HFF-Myc (cell line): Measurements from ENCODE around the gene KLK7.

Experiments
- DNase-seq: peaks from one replicate; pipeline ENCODE4 v3.0.0-alpha.2; 2011; ENCODE audit warnings: low read depth; ENCODE audit errors: extremely low read depth
- H3K4me3 ChIP-seq: replicated peaks from 2 replicates; pipeline ENCODE4 v1.5.1; 2011; ENCODE audit warnings: low read depth, mild to moderate bottlenecking, control low read depth, low read length
- CTCF ChIP-seq: IDR thresholded peaks from 2 replicates; pipeline ENCODE4 v1.5.1; 2012; ENCODE audit warnings: mild to moderate bottlenecking, low read depth, low read length, control low read depth; ENCODE audit errors: missing control alignments

KLK7 gene

GRCh38 chr19:51027126-51027806 lies 43.5 kb upstream of the KLK7 start:
- no peak overlapping the region for H3K4me3 ChIP-seq
- no peak for TF ChIP-seq CTCF
- no peak for DNase-seq

GRCh38 chr19:51026554-51026831 lies 42.8 kb upstream of the KLK7 start, which contains the start of gene KLK11:
TSS of gene KLK11 (minus strand) at chr19:51026616. CDS start at chr19:51025631, 985 bp downstream.
- no peak for DNase-seq
- no peak within 1 kb of the TSS for H3K4me3 ChIP-seq
- TF ChIP-seq CTCF = no peak

- no peak for DNase-seq
- no peak for TF ChIP-seq CTCF
- no peak overlapping the region for H3K4me3 ChIP-seq
Observed at GRCh38 chr19:51025809-51026553, 42.3 kb upstream of the KLK7 start.

- no peak for TF ChIP-seq CTCF
- DNase-seq = no peak
- H3K4me3 ChIP-seq = no peak overlapping the region
Observed at GRCh38 chr19:51025401-51025800, 41.7 kb upstream of the KLK7 start.

- DNase-seq = no peak
Observed at GRCh38 chr19:51024924-51025323, 41.2 kb upstream of the KLK7 start.

GRCh38 chr19:51023946-51024345 lies 40.2 kb upstream of the KLK7 start:
- DNase-seq = no peak
- H3K4me3 ChIP-seq = no peak overlapping the region
- no peak for TF ChIP-seq CTCF

More at GRCh38 chr19:51024924-51025323, 41.2 kb upstream of the KLK7 start:
- no peak for TF ChIP-seq CTCF
- H3K4me3 ChIP-seq = no peak overlapping the region

GRCh38 chr19:51022526-51022925 lies 38.8 kb upstream of the KLK7 start:
- no peak for TF ChIP-seq CTCF
- no peak overlapping the region for H3K4me3 ChIP-seq
- no peak for DNase-seq
